HUDEP-2 (cell line): ENCODE measurements around the gene UMOD.
A peak's percentile ranks its signal among the peaks of the same experiment; 100 is the strongest.

Experiments
- DNase-seq, 76 experiments: peaks; one replicate each; lab custom pipeline; 2025; ENCODE audit not compliant: unreplicated experiment in 76 of 76; lab: John Stamatoyannopoulos, UW

The UMOD gene

GRCh38 chr16:20369452-20370054 is 17.0 kb upstream of the UMOD start:
- no peak for DNase-seq

- no peak for DNase-seq
Observed at GRCh38 chr16:20364051-20364450, 11.5 kb upstream of the UMOD start.

- DNase-seq, result no peak
Observed at GRCh38 chr16:20363191-20363590, 10.7 kb upstream of the UMOD start.

GRCh38 chr16:20359997-20360396 is 7.5 kb upstream of the UMOD start:
- DNase-seq, result peak in 2 of 76 experiments; percentile 1

GRCh38 chr16:20355114-20355782 is 2.7 kb upstream of the UMOD start:
- no peak for DNase-seq

- DNase-seq, result no peak
Observed at GRCh38 chr16:20353379-20353778, 864 bp upstream of the UMOD start.

- no peak for DNase-seq
Observed at GRCh38 chr16:20349615-20350014, 2.9 kb downstream of the UMOD start.

GRCh38 chr16:20348365-20349185 is 3.9 kb downstream of the UMOD start:
- no peak for DNase-seq

- DNase-seq, result no peak
Observed at GRCh38 chr16:20347666-20348364, 4.7 kb downstream of the UMOD start.

- no peak for DNase-seq
Observed at GRCh38 chr16:20344611-20345010, 7.9 kb downstream of the UMOD start.

GRCh38 chr16:20339744-20340143 is 12.8 kb downstream of the UMOD start:
- no peak for DNase-seq

- DNase-seq, result no peak
Observed at GRCh38 chr16:20336955-20337354, 15.6 kb downstream of the UMOD start.

- DNase-seq, result no peak
Observed at GRCh38 chr16:20334396-20334795, 18.1 kb downstream of the UMOD start.

- DNase-seq, result no peak
Observed at GRCh38 chr16:20333120-20333519, 19.4 kb downstream of the UMOD start.

GRCh38 chr16:20332411-20332810 is 20.1 kb downstream of the UMOD start:
- DNase-seq, result no peak

- no peak for DNase-seq
Observed at GRCh38 chr16:20331635-20332034, 20.9 kb downstream of the UMOD start.

GRCh38 chr16:20329392-20330138 is 22.9 kb downstream of the UMOD start:
- no peak for DNase-seq

- no peak for DNase-seq
Observed at GRCh38 chr16:20327444-20328041, 25.0 kb downstream of the UMOD start, which contains the start of gene GP2. GP2 (minus strand) TSS chr16:20327513; CDS start chr16:20326431, 1,082 bp downstream.

- DNase-seq, result no peak
Observed at GRCh38 chr16:20326321-20326720, 26.2 kb downstream of the UMOD start.

GRCh38 chr16:20325005-20325404 is 27.5 kb downstream of the UMOD start:
- no peak for DNase-seq
